Activated naive CD4-positive, alpha-beta T cell treated with anti-CD3 and anti-CD28 coated beads, Interleukin-2, amount 10 ng/mL, durations not matched to agents 7 days and 5 days (primary cell): ENCODE measurements around the gene PLA2G3.
"Not testable (repeated sequence)": the region's sequence is repeated elsewhere in the genome, so short reads cannot be mapped to it uniquely, and the experiment has no call there.

Experiments used
- CTCF ChIA-PET: fragments of 350-600 bp; sonication (Branson Sonifier 250); formaldehyde crosslinking; loops from one replicate; lab custom pipeline; 2021; ENCODE audit warnings: antibody characterized with exemption; lab: Charles Lee
- DNase-seq: peaks from one replicate; pipeline ENCODE4 v3.0.0-alpha.2; 2020
- H3K27ac Mint-ChIP-seq: one replicate; pipeline ENCODE4 v1.8.0; 2021; ENCODE audit warnings: mild to moderate bottlenecking, moderate library complexity, mixed read lengths
- H3K27me3 Mint-ChIP-seq: one replicate; pipeline ENCODE4 v1.8.0; 2021; ENCODE audit warnings: mild to moderate bottlenecking, mixed read lengths
- H3K36me3 Mint-ChIP-seq: one replicate; pipeline ENCODE4 v1.8.0; 2021; ENCODE audit warnings: mixed read lengths
- H3K4me1 Mint-ChIP-seq: one replicate; pipeline ENCODE4 v1.8.0; 2021; ENCODE audit warnings: mixed read lengths
- H3K4me3 Mint-ChIP-seq: one replicate; pipeline ENCODE4 v1.8.0; 2021; ENCODE audit warnings: mild to moderate bottlenecking, moderate library complexity, mixed read lengths
- H3K9me3 Mint-ChIP-seq: one replicate; pipeline ENCODE4 v1.8.0; 2021; ENCODE audit warnings: mixed read lengths

Gene PLA2G3

GRCh38 chr22:31097539-31097938 is 42.8 kb downstream of the PLA2G3 start:
- H3K9me3 Mint-ChIP-seq, H3K4me1 Mint-ChIP-seq, H3K27me3 Mint-ChIP-seq, CTCF ChIA-PET, H3K4me3 Mint-ChIP-seq, DNase-seq, H3K27ac Mint-ChIP-seq: not testable (repeated sequence)
- peaks cover 20% of the 10 kb centered on the region for H3K36me3 Mint-ChIP-seq

GRCh38 chr22:31096657-31097279 is 43.5 kb downstream of the PLA2G3 start:
- Mint-ChIP-seq H3K4me1 (no peaks in the 10 kb centered on the region), H3K27ac (no peak overlapping the region), H3K4me3 (no peak overlapping the region), H3K36me3 (peaks cover 23% of the 10 kb centered on the region), H3K9me3 (no peaks in the 10 kb centered on the region), H3K27me3 (no peaks in the 10 kb centered on the region)
- CTCF ChIA-PET, result interaction anchor here (1.1 kb wide), 1 partner anchor 12 kb away, joined by 3 read pairs; no protein-coding TSS in a partner anchor
- no peak for DNase-seq

GRCh38 chr22:31095637-31096249 is 44.6 kb downstream of the PLA2G3 start:
- no peak overlapping the region for H3K27ac Mint-ChIP-seq
- peaks cover 23% of the 10 kb centered on the region for H3K36me3 Mint-ChIP-seq
- no peaks in the 10 kb centered on the region for H3K27me3 Mint-ChIP-seq
- H3K4me1 Mint-ChIP-seq, result no peaks in the 10 kb centered on the region
- CTCF ChIA-PET, result interaction anchor here (0.8 to 1.3 kb wide), 5 partner anchors 8 to 334 kb away, joined by 3 to 9 read pairs (median 3); no protein-coding TSS in a partner anchor
- H3K9me3 Mint-ChIP-seq, result no peaks in the 10 kb centered on the region
- no peak for DNase-seq
- H3K4me3 Mint-ChIP-seq, result no peak overlapping the region

- H3K9me3 Mint-ChIP-seq, result no peaks in the 10 kb centered on the region
- H3K27ac Mint-ChIP-seq, result no peak overlapping the region
- no peak overlapping the region for H3K4me3 Mint-ChIP-seq
Observed at GRCh38 chr22:31094741-31095140, 45.6 kb downstream of the PLA2G3 start.

GRCh38 chr22:31094021-31094551 is 46.2 kb downstream of the PLA2G3 start:
- Mint-ChIP-seq H3K27me3 (no peaks in the 10 kb centered on the region), H3K36me3 (peaks cover 22% of the 10 kb centered on the region), H3K27ac (no peak overlapping the region), H3K9me3 (no peaks in the 10 kb centered on the region), H3K4me3 (no peak overlapping the region), H3K4me1 (no peaks in the 10 kb centered on the region)
- CTCF ChIA-PET, result interaction anchor here (1.2 kb wide), 1 partner anchor 14 kb away, joined by 4 read pairs; the partner anchor contains the start of gene SELENOM
- no peak for DNase-seq

More at GRCh38 chr22:31094741-31095140, 45.6 kb downstream of the PLA2G3 start:
- no peak for DNase-seq
- Mint-ChIP-seq H3K36me3 (peaks cover 22% of the 10 kb centered on the region), H3K27me3 (no peaks in the 10 kb centered on the region), H3K4me1 (no peaks in the 10 kb centered on the region)
- CTCF ChIA-PET, result no interaction called here

GRCh38 chr22:31093086-31093850 is 47.0 kb downstream of the PLA2G3 start:
- Mint-ChIP-seq H3K9me3 (no peaks in the 10 kb centered on the region), H3K27ac (no peak overlapping the region)
- CTCF ChIA-PET, result interaction anchor here (0.7 to 1.2 kb wide), 3 partner anchors 9 to 55 kb away, joined by 3 to 4 read pairs (median 3); partner anchors contain the start of gene SELENOM

GRCh38 chr22:31092161-31092560 is 48.1 kb downstream of the PLA2G3 start:
- Mint-ChIP-seq H3K27me3 (no peaks in the 10 kb centered on the region), H3K4me1 (no peaks in the 10 kb centered on the region)
- DNase-seq, result no peak

More at GRCh38 chr22:31093086-31093850, 47.0 kb downstream of the PLA2G3 start:
- no peak for DNase-seq
- Mint-ChIP-seq H3K4me3 (no peak overlapping the region), H3K27me3 (no peaks in the 10 kb centered on the region), H3K4me1 (no peaks in the 10 kb centered on the region), H3K36me3 (peaks cover 21% of the 10 kb centered on the region)

GRCh38 chr22:31091106-31091975 is 49.0 kb downstream of the PLA2G3 start:
- Mint-ChIP-seq H3K27ac (no peak overlapping the region), H3K36me3 (peaks cover 22% of the 10 kb centered on the region)
- CTCF ChIA-PET, result interaction anchor here (0.5 to 0.7 kb wide), 2 partner anchors 9 to 142 kb away, joined by 3 read pairs; no protein-coding TSS in a partner anchor

More at GRCh38 chr22:31092161-31092560, 48.1 kb downstream of the PLA2G3 start:
- Mint-ChIP-seq H3K9me3 (no peaks in the 10 kb centered on the region), H3K4me3 (no peak overlapping the region), H3K36me3 (peaks cover 28% of the 10 kb centered on the region), H3K27ac (no peak overlapping the region)
- CTCF ChIA-PET, result interaction anchor here (0.6 kb wide), 1 partner anchor 304 kb away, joined by 3 read pairs; no protein-coding TSS in a partner anchor

GRCh38 chr22:31090217-31091085 is 49.9 kb downstream of the PLA2G3 start:
- Mint-ChIP-seq H3K36me3 (peaks cover 15% of the 10 kb centered on the region), H3K4me3 (no peak overlapping the region), H3K9me3 (no peaks in the 10 kb centered on the region), H3K27ac (no peak overlapping the region), H3K27me3 (no peaks in the 10 kb centered on the region), H3K4me1 (peaks cover 1% of the 10 kb centered on the region)
- CTCF ChIA-PET, result interaction anchor here (1.2 to 2.4 kb wide), 5 partner anchors 15 to 142 kb away, joined by 3 to 6 read pairs (median 5); partner anchors contain the start of gene SELENOM
- DNase-seq, result no peak

More at GRCh38 chr22:31091106-31091975, 49.0 kb downstream of the PLA2G3 start:
- DNase-seq, result no peak
- H3K9me3 Mint-ChIP-seq, result no peaks in the 10 kb centered on the region
- H3K4me1 Mint-ChIP-seq, result no peaks in the 10 kb centered on the region
- H3K4me3 Mint-ChIP-seq, result no peak overlapping the region
- no peaks in the 10 kb centered on the region for H3K27me3 Mint-ChIP-seq

- CTCF ChIA-PET, result interaction anchor here (0.5 to 2.4 kb wide), 8 partner anchors 16 to 265 kb away, joined by 3 to 6 read pairs (median 4); partner anchors contain the start of gene SELENOM
- Mint-ChIP-seq H3K27ac (no peak overlapping the region), H3K9me3 (no peaks in the 10 kb centered on the region), H3K4me1 (peaks cover 5% of the 10 kb centered on the region), H3K4me3 (no peak overlapping the region), H3K27me3 (no peaks in the 10 kb centered on the region), H3K36me3 (peaks cover 14% of the 10 kb centered on the region)
- peak; percentile 48 for DNase-seq
Observed at GRCh38 chr22:31089160-31090100, 50.9 kb downstream of the PLA2G3 start.

GRCh38 chr22:31088233-31088986 is 51.9 kb downstream of the PLA2G3 start:
- Mint-ChIP-seq H3K27ac (no peak overlapping the region), H3K9me3 (no peaks in the 10 kb centered on the region), H3K27me3 (no peaks in the 10 kb centered on the region), H3K4me1 (peaks cover 15% of the 10 kb centered on the region), H3K36me3 (peaks cover 15% of the 10 kb centered on the region), H3K4me3 (no peak overlapping the region)
- no peak for DNase-seq
- CTCF ChIA-PET, result interaction anchor here (0.7 to 2.4 kb wide), 6 partner anchors 7 to 184 kb away, joined by 3 to 6 read pairs (median 4); partner anchors contain the start of gene SELENOM
